Loucy (cell line): Measurements from ENCODE around the gene ACE.

Experiments
- H2AFZ ChIP-seq: fragments of 200-600 bp; sonication (generic); 2 replicates; pipeline ENCODE4 v1.6.0; 2016; ENCODE audit warnings: antibody characterized with exemption, mild to moderate bottlenecking, low read length, moderate library complexity
- H3F3A ChIP-seq: fragments of 200-600 bp; 2 replicates; pipeline ENCODE4 v1.6.0; 2016; ENCODE audit warnings: antibody characterized with exemption, low read depth, mild to moderate bottlenecking
- H3K27me3 ChIP-seq: fragments of 200-600 bp; sonication (generic); 2 replicates; pipeline ENCODE4 v1.6.1; 2014; ENCODE audit warnings: low read length, mild to moderate bottlenecking; ENCODE audit not compliant: insufficient read depth, poor library complexity, severe bottlenecking
- H3K36me3 ChIP-seq: fragments of 200-600 bp; sonication (generic); 2 replicates; pipeline ENCODE4 v1.6.1; 2016; ENCODE audit warnings: low read length; ENCODE audit not compliant: insufficient read depth
- H3K4me1 ChIP-seq: fragments of 200-600 bp; sonication (generic); 2 replicates; pipeline ENCODE4 v1.5.1; 2014; ENCODE audit warnings: low read length, mild to moderate bottlenecking; ENCODE audit not compliant: insufficient read depth, poor library complexity, severe bottlenecking
- H3K4me2 ChIP-seq: fragments of 200-600 bp; sonication (generic); 2 replicates; pipeline ENCODE4 v1.6.0; 2014; ENCODE audit warnings: antibody characterized with exemption, low read length, low read depth, mild to moderate bottlenecking; ENCODE audit not compliant: poor library complexity, severe bottlenecking
- H3K4me3 ChIP-seq: fragments of 200-600 bp; sonication (generic); 2 replicates; pipeline ENCODE4 v1.5.1; 2014; ENCODE audit warnings: low read length, mild to moderate bottlenecking, mixed read lengths; ENCODE audit not compliant: poor library complexity, severe bottlenecking
- H3K79me2 ChIP-seq: fragments of 200-600 bp; sonication (generic); 2 replicates; pipeline ENCODE4 v1.6.1; 2014; ENCODE audit warnings: low read length; ENCODE audit not compliant: insufficient read depth
- H3K9ac ChIP-seq: fragments of 200-600 bp; sonication (generic); 2 replicates; pipeline ENCODE4 v1.6.0; 2014; ENCODE audit warnings: mild to moderate bottlenecking, low read depth, low read length, moderate library complexity; ENCODE audit not compliant: poor library complexity, severe bottlenecking
- H3K9me2 ChIP-seq: fragments of 200-600 bp; sonication (generic); replicated peaks from 2 replicates; pipeline ENCODE4 v1.6.1; 2016; ENCODE audit warnings: low read depth, low read length, mixed read lengths
- H3K9me3 ChIP-seq: fragments of 200-600 bp; sonication (generic); 2 replicates; pipeline ENCODE4 v1.6.1; 2014; ENCODE audit warnings: mild to moderate bottlenecking, antibody characterized with exemption, low read length, low read depth; ENCODE audit not compliant: insufficient read depth
- H4K20me1 ChIP-seq: fragments of 200-600 bp; sonication (generic); 2 replicates; pipeline ENCODE4 v1.6.0; 2014; ENCODE audit warnings: antibody characterized with exemption, low read length, mild to moderate bottlenecking; ENCODE audit not compliant: insufficient read depth, poor library complexity, severe bottlenecking
- EZH2phosphoT487 ChIP-seq: fragments of 200-600 bp; IDR thresholded peaks from 2 replicates; pipeline ENCODE4 v1.6.1; 2018; ENCODE audit warnings: antibody characterized with exemption, mild to moderate bottlenecking, moderate library complexity, borderline replicate concordance
- TF ChIP-seq, protein P1 (sequence below): fragments of 200-600 bp; sonication (generic); conservative IDR thresholded peaks from 2 replicates; pipeline ENCODE4 v1.5.1; 2014; ENCODE audit warnings: mild to moderate bottlenecking, antibody characterized with exemption, low read length

ACE gene

DNA sequence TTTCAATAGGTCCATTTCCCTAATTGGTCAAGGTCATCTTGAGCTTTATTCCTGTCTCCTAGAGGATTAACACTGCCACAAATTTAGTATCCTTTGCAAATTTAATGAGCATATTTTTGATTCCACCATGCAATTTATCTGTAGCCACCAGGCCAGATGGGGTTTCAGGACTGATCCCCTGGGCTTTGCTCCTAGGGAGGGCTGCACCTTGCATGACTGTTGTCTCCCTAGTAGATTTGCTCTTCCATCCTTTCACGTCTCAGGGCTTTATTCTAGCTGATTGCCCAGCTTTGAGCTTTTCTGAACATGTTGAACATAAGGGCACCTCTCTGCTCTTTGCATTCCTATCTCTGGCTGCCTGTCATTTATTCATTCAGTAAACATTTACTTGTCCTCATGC lies 38.6 kb downstream of the ACE start:
- H2AFZ ChIP-seq: no peak overlapping the region
- H3K36me3 ChIP-seq: no peaks in the 10 kb centered on the region
- no peaks in the 10 kb centered on the region for H4K20me1 ChIP-seq
- no peaks in the 10 kb centered on the region for H3K4me1 ChIP-seq
- H3K9me2 ChIP-seq: no peaks in the 10 kb centered on the region
- no peaks in the 10 kb centered on the region for H3K9me3 ChIP-seq
- H3K79me2 ChIP-seq: no peaks in the 10 kb centered on the region
- H3K4me3 ChIP-seq: no peak overlapping the region
- no peak overlapping the region for H3K9ac ChIP-seq
- TF ChIP-seq, protein P1, sequence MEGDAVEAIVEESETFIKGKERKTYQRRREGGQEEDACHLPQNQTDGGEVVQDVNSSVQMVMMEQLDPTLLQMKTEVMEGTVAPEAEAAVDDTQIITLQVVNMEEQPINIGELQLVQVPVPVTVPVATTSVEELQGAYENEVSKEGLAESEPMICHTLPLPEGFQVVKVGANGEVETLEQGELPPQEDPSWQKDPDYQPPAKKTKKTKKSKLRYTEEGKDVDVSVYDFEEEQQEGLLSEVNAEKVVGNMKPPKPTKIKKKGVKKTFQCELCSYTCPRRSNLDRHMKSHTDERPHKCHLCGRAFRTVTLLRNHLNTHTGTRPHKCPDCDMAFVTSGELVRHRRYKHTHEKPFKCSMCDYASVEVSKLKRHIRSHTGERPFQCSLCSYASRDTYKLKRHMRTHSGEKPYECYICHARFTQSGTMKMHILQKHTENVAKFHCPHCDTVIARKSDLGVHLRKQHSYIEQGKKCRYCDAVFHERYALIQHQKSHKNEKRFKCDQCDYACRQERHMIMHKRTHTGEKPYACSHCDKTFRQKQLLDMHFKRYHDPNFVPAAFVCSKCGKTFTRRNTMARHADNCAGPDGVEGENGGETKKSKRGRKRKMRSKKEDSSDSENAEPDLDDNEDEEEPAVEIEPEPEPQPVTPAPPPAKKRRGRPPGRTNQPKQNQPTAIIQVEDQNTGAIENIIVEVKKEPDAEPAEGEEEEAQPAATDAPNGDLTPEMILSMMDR: no peak
- no peak for TF ChIP-seq EZH2phosphoT487
- no peaks in the 10 kb centered on the region for H3K27me3 ChIP-seq
- no peaks in the 10 kb centered on the region for H3F3A ChIP-seq
- H3K4me2 ChIP-seq: no peak overlapping the region

DNA sequence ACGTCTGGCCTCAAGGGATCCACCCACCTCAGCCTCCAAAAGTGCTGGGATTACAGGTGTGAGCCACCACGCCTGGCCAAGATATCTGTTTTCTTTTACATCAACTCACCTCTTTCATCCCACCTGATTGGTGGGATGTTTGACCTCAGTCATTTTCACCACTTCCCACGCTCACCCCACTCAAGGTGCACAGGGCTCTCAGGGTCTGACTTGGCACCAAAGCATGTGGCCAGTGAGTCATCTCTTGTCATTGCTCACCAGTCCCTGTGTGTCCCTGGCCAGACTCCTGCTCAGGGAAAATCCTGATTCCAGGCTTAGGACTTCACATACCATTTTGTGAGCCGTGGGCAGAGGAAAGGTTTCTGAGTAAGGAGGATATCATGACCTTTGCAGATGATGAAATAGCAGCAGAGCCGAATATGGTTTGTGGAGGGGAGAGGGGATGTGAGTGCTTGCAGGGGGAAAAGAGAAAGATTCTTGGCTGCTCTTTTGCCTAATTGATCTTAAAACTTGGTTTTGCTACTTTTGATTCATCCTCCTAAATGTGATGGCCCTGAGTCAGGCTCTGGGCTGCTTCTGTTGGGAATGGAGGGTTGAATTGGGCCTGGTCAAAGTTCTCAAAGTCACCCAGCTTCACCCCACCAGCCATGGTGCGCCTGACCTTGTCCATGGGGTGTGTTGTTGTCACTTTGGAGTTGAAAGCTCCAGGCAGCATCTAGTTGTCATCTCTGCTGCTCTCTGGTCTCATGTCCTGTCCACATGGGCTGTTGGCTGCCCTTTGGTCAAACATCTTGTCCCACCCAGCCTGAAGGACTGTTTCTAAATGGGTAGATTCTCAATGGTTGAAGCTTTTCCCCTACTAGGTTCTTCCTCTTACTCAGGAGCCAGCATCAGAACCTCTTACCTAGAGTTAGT lies 40.3 kb downstream of the ACE start:
- H3K9me2 ChIP-seq: no peaks in the 10 kb centered on the region
- H3K9ac ChIP-seq: no peak overlapping the region
- H3K4me2 ChIP-seq: no peak overlapping the region

DNA sequence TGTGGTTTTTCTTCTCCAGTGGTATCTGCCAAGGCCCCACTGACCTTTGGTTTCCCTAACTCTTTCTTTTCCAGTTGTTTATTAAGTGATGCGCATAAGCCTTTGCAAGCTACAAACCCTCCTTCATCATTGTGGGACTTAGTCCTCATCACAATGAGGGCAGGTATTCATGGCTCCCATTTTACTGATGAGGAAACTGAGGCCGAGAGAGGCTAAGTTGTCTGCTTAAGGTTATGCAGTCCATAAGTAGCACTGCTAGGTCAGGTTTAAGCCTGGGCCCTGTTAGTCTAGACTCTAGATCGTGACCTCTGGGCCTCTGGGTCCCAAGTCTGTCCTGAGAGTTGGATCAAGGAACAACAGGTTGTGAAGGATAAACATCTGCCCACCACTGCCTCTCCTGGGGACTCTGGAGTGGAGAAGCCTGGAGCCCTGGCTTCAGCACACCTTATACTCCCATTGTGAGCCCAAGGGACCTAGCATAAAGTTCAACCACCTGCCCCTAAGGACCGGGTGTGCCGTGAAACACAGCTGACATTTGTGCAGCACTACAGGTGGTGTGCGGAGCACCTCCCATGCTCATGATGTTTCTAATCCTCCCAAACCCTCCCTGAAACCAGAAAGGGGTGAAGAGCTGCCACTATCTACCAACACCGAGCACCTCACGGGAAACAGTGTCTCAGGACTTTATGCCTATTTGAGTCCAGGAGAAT lies 41.1 kb downstream of the ACE start:
- Histone ChIP-seq H3K4me1 (no peaks in the 10 kb centered on the region), H3K4me2 (no peak overlapping the region), H3F3A (no peaks in the 10 kb centered on the region), H3K4me3 (no peak overlapping the region), H3K27me3 (no peaks in the 10 kb centered on the region), H2AFZ (no peak overlapping the region), H3K9me2 (no peaks in the 10 kb centered on the region), H3K9me3 (no peaks in the 10 kb centered on the region), H3K79me2 (no peaks in the 10 kb centered on the region), H3K36me3 (no peaks in the 10 kb centered on the region), H3K9ac (no peak overlapping the region), H4K20me1 (no peaks in the 10 kb centered on the region)
- TF ChIP-seq, protein P1: no peak
- TF ChIP-seq EZH2phosphoT487: no peak

More for the DNA sequence above, 40.3 kb downstream of the ACE start:
- H3K9me3 ChIP-seq: no peaks in the 10 kb centered on the region
- no peak overlapping the region for H3K4me3 ChIP-seq
- no peak overlapping the region for H2AFZ ChIP-seq
- H4K20me1 ChIP-seq: no peaks in the 10 kb centered on the region
- H3K36me3 ChIP-seq: no peaks in the 10 kb centered on the region
- H3K27me3 ChIP-seq: no peaks in the 10 kb centered on the region
- TF ChIP-seq EZH2phosphoT487: no peak
- TF ChIP-seq, protein P1: no peak
- no peaks in the 10 kb centered on the region for H3K4me1 ChIP-seq
- H3F3A ChIP-seq: no peaks in the 10 kb centered on the region
- no peaks in the 10 kb centered on the region for H3K79me2 ChIP-seq
